ENCODE data around the gene ZNF134.
A peak's percentile ranks its signal among the peaks of the same experiment; 100 is the strongest.

Gene ZNF134

DNA sequence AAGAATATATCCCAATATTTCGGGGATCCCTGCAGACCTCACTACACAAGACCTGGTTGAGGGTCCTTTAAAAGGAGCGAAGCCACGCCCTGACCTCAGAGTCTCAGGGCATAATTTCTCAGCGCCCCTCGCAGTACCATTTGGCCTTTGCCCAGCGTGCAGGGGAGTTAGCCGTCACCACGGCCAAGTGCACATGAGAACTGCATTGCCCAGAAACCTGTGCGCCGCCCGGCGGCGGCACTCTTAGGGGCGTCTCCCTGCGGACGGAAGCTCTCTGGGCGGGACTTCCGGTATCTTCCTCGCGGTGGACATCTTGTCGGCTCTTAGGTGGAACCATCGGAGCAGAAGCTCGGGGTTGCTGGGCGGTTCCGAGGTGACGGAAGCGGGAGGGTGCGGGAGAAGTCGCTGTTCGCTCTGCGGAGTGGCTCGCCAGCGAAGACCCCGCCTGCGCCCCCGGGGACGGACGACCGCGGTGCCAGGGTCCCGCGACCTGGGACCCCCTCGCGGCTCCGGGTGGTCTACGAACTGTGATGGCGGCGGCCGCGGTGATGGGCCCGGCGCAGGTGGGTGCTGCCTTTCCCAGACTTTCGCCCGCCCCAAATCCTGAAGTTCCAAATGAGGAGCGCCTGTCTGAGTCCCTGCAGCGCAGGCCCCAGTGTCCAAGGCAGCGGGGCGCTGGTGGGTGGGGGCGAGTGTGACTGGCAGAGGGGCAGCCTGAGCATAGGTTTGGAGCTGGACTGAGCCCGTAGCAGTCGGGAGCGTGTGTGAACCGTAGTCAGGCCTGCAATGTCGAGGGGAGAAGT lies at the start of gene ZNF134:
Gene ZNF134, plus strand, starts transcription at position 302 of the 803 bp plus-strand sequence. CDS start 5,227 bp downstream, outside the sequence.
- peak; percentile 97 for DNase-seq

- DNase-seq = no peak
Observed at GRCh38 chr19:57566396-57567265, 47.4 kb upstream of the ZNF134 start.

DNA sequence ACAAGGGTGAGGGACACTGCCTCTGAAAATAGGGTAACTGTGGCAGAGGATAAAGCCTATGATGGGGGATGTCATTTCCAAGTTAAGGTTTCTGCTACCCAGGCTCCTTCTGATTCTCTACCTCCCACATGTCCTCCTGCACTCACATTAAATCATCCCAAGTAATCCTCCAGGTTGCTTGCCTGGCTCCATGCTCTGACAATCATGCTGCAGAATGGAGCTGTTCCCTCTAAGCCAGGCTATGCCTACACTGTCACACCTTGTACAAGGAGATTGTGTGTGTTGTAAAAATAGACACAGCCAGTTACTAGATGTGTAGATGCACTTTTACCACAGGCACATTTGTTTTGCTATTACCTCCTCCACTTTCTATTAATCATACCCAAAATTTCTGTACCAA lies 43.3 kb upstream of the ZNF134 start:
- no peak for DNase-seq

DNA sequence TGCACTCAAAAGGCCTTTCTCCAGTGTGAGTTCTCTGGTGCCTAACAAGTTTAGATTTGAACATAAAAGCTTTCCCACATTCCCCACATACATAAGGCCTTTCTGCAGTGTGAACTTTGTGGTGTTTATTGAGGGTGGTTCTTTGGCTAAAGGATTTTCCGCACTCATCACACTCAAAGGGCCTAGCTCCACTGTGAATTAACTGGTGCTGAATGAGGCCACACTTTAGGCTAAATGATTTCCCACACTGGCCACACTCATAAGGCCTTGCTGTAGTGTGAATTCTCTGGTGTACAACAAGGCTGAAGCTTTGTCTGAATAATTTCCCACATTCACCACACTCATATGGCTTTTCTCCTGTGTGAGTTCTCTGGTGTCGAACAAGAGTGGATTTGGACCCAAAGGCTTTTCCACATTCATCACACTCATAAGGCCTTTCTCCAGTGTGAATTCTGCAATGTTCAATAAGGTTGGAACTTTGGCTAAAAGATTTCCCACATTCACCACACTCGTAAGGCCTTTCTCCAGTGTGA lies 41.6 kb upstream of the ZNF134 start:
- no peak for DNase-seq

DNA sequence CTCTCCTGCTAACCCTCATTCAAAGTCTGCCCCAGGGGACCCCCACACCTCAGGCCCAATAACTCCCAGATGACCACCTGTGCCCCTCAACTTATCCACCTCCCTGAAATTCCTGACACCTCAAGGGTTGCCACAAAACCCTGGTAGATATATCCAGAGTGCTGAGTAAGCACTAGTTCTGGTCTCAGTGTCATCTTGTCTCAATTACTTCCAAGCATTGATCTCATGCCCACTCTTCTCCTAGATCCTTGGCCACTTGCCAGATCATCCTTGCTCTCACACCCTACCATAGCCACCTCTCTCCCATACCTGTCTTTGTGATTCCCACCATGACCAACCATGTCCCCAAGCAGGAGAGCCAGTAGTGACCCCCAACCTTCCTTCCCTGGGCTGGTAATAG lies 37.4 kb upstream of the ZNF134 start:
- no peak for DNase-seq

- peak; percentile 100 for DNase-seq
Observed at GRCh38 chr19:57578487-57579205, 35.4 kb upstream of the ZNF134 start, which contains the start of gene ZNF416. Gene ZNF416, minus strand, starts transcription at chr19:57578911. Its CDS starts 207 bp downstream, at chr19:57578704.

GRCh38 chr19:57583104-57583520 lies 30.9 kb upstream of the ZNF134 start:
- no peak for DNase-seq

GRCh38 chr19:57583521-57584416 lies 30.3 kb upstream of the ZNF134 start, which contains the start of gene ZIK1:
Gene ZIK1, plus strand, starts transcription at chr19:57584145. Its CDS starts 212 bp downstream, at chr19:57584357.
- DNase-seq = peak; percentile 99

- no peak for DNase-seq
Observed at GRCh38 chr19:57587529-57587928, 26.5 kb upstream of the ZNF134 start.

GRCh38 chr19:57599377-57599760 lies 14.7 kb upstream of the ZNF134 start:
- DNase-seq = no peak

DNA sequence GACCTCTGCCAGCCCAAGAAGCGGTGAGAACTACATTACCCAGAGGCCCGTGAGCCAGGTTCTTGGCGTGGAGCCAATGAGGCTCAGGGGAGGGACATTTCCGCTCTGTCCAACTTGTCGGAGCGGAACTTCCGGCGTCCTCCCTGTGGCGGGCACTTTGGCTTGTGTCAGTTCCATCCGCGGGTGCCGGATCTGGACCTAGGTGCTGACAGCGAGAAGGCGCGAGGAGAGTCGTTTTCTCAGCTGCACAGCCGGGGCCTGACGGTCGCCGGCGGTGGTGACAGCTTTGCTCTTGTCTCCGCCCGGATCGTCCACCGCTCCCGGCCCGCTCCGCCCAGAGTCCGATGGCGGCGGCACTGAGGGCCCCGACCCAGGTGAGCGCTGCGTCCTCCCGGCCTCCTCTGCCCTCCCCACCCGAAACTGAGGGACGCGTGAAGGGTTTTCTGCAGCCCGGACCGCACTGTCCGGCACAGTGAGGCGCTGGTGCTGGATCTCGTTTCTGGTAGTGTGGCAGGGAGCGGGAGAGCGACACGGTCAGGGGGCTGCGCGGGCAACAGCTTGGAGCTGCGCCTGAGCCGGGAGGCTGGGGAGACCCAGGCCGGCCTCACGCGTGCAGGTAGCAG lies 14.2 kb upstream of the ZNF134 start, which contains the start of gene ZNF530:
Gene ZNF530, plus strand, starts transcription at position 125 of the 623 bp plus-strand sequence. CDS start 4,461 bp downstream, outside the sequence.
- DNase-seq = peak; percentile 97

- DNase-seq = no peak
Observed at GRCh38 chr19:57606931-57607330, 7.1 kb upstream of the ZNF134 start.

DNA sequence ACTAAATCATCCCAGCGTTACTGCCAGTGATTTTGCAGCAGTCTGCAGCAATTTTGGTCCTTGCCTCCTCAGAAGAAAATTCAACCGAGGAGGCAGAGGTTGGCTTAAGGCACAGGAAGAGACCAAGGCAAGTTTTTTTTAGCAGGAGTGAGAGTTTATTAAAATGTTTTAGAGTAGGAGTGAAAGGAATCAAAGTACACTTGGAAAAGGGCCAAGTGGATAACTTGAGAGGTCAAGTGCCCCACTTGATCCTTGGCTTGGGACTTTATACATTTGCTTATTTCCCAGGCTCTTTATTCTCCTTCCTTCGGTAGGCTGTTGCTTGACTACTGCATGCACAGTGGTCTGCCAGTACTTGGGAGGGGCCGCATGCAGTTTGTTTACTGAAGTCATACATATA lies 2.9 kb upstream of the ZNF134 start:
- no peak for DNase-seq

DNA sequence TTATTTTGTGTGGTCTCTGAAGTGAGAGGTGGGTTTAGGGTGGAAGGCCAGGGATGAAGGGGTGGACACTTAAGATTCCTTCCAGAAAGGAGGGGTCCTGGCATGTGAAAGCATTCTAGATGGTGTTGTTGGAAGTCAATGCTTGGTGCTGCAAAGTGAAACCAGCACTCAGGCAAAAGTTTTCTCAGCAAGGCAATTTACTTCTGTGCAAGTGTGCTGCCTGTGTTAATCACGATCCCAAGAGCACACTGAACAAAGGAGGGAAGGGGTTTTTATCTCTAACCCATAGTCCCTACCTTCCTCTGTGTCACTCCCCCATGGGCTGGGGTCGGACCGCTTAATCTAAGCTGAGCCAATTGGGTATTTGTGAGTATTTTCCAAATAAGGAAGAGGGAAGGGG lies 1.3 kb downstream of the ZNF134 start:
- DNase-seq = no peak

GRCh38 chr19:57620673-57621348 lies 6.8 kb downstream of the ZNF134 start:
- DNase-seq = peak; percentile 50

DNA sequence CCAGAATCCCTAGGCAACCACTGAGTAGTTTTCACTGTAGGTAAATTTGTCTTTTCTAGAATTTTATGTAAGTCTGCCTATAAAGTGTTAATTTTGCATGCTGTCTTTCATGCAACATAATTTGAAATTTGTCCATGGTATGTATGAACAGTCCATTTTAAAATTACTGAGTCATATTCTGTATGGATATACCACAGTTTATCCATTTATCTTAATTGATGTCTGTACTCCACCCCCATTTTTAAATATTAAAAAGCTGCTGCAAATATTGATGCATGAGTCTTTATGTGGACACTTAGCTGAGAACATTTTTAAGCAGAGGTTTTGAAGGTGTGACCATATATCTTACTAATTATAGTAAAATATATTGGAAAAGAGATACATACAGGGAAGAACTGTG lies 9.0 kb downstream of the ZNF134 start:
- DNase-seq = no peak

GRCh38 chr19:57632987-57633831 lies 19.2 kb downstream of the ZNF134 start, which contains the start of gene ZNF211:
Gene ZNF211, plus strand, starts transcription at chr19:57633168. Its CDS starts 179 bp downstream, at chr19:57633347.
- peak; percentile 99 for DNase-seq

- DNase-seq = no peak
Observed at GRCh38 chr19:57633832-57634131, 19.7 kb downstream of the ZNF134 start.

GRCh38 chr19:57637379-57637778 lies 23.3 kb downstream of the ZNF134 start:
- peak; percentile 26 for DNase-seq
